ENCODE data around the gene MYLK. TPM values are rescaled to one million over a fixed set of nuclear protein-coding genes. Genes with fewer than 3 reads are reported as not detected.

Gene MYLK
- total and polyA plus RNA-seq, 4 donors, result 17.1 to 158 (median 41.9) TPM

DNA sequence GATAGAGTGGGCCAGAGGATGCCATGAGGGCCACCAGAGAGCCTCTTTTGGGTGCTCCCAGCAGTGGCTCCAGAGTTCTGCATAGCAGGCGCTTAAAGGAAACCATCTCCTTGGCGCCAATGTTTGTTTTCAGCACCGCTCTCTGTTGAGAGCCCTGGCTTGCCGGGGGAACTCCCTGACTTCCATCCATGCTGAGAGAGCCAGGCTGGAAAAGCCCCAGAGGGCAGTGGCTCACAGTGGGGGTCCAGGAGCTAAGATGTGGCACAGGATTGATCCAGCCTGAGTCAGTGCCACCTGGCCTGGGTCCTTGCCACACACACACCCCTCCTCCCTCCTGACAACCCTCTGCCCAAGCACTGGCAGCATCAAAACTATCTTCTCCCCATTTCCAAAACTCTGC lies 248.9 kb downstream of the MYLK start:
- peaks cover 2 to 25% (median 17%) of the 10 kb centered on the region in 4 donors for H3K4me1 ChIP-seq (ENCODE audit: control insufficient read depth in 4 of 4, insufficient read depth in 4 of 4, low read length in 3 of 4)
- no peak overlapping the region for H3K4me3 ChIP-seq (ENCODE audit: low read depth in 1 of 3, low read length in 3 of 3)
- no peaks in the 10 kb centered on the region for H3K9me3 ChIP-seq (ENCODE audit: control insufficient read depth in 4 of 4, low read length in 3 of 4)
- peaks cover 6 to 35% (median 32%) of the 10 kb centered on the region in 4 donors for H3K36me3 ChIP-seq (ENCODE audit: control insufficient read depth in 4 of 4, insufficient read depth in 3 of 4, low read depth in 1 of 4, low read length in 3 of 4)
- no peak overlapping the region for H3K27ac ChIP-seq (ENCODE audit: low read depth in 1 of 2, low read length in 2 of 2)
- H3K27me3 ChIP-seq (ENCODE audit: control insufficient read depth in 4 of 4, insufficient read depth in 4 of 4, low read length in 3 of 4), result no peaks in the 10 kb centered on the region
- H3K9ac ChIP-seq (ENCODE audit: low read depth in 1 of 2, low read length in 2 of 2), result no peak overlapping the region
- no peak for DNase-seq (ENCODE audit: low spot score)
- WGBS, result 85% methylated on average over 4 of the region's 4 CpGs
- TF ChIP-seq RXRA (IDR thresholded peaks at IDR 0.05) (no peak), TAF1 (conservative IDR thresholded peaks at IDR 0.05) (no peak)
- TF ChIP-seq, protein P1, sequence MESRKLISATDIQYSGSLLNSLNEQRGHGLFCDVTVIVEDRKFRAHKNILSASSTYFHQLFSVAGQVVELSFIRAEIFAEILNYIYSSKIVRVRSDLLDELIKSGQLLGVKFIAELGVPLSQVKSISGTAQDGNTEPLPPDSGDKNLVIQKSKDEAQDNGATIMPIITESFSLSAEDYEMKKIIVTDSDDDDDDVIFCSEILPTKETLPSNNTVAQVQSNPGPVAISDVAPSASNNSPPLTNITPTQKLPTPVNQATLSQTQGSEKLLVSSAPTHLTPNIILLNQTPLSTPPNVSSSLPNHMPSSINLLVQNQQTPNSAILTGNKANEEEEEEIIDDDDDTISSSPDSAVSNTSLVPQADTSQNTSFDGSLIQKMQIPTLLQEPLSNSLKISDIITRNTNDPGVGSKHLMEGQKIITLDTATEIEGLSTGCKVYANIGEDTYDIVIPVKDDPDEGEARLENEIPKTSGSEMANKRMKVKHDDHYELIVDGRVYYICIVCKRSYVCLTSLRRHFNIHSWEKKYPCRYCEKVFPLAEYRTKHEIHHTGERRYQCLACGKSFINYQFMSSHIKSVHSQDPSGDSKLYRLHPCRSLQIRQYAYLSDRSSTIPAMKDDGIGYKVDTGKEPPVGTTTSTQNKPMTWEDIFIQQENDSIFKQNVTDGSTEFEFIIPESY (IDR thresholded peaks at IDR 0.05), result no peak

DNA sequence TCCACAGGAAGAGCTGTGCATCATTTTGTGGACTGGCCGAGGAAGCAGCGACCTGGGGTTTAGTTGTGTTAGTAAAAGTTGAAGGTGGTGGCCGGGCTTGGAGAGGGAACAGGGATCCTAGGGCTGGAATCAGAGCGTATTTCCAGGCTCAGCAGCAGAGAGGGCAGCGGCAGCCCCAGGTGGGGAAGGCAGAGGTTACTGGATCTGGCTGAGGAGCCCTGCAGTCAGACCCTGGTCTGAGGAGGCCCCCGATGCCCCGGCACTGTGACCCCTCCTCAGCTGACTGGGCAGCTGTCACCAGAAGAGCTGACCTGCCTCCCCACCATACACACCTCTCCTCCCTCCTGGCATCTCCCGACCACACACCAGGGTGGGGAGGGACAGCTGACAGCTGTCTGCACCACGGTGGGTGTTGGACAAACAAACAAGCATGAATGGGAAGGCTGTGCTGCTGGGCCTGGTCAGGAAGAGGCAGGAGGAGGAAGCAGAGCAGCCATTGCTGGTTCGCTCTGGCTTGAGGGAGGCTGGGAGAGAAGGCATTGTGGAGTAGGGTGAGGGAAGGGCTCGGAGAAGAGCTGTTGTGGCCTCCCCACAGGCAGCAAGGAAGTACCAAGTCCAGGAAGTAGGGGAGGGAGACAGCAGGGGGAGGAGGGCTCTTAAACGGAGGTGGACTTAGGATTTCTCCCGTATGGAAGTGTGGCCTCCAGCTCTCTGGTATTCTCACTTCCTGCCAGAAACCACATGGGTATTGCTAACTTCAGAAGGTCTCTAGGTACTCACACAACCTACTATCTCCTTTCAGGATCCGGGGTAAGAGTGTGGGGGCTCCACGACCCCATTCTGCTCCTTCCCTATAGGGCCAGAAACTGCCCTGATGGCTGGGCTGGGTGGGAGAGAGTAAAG lies 249.7 kb downstream of the MYLK start:
- TF ChIP-seq JUND (IDR thresholded peaks at IDR 0.05) (no peak), HNF4G (IDR thresholded peaks at IDR 0.05) (no peak), TAF1 (conservative IDR thresholded peaks at IDR 0.05) (no peak), RAD21 (IDR thresholded peaks at IDR 0.05) (no peak), FOXA1 (IDR thresholded peaks at IDR 0.05) (no peak), FOXA2 (IDR thresholded peaks at IDR 0.05) (no peak)
- TF ChIP-seq, protein P2, sequence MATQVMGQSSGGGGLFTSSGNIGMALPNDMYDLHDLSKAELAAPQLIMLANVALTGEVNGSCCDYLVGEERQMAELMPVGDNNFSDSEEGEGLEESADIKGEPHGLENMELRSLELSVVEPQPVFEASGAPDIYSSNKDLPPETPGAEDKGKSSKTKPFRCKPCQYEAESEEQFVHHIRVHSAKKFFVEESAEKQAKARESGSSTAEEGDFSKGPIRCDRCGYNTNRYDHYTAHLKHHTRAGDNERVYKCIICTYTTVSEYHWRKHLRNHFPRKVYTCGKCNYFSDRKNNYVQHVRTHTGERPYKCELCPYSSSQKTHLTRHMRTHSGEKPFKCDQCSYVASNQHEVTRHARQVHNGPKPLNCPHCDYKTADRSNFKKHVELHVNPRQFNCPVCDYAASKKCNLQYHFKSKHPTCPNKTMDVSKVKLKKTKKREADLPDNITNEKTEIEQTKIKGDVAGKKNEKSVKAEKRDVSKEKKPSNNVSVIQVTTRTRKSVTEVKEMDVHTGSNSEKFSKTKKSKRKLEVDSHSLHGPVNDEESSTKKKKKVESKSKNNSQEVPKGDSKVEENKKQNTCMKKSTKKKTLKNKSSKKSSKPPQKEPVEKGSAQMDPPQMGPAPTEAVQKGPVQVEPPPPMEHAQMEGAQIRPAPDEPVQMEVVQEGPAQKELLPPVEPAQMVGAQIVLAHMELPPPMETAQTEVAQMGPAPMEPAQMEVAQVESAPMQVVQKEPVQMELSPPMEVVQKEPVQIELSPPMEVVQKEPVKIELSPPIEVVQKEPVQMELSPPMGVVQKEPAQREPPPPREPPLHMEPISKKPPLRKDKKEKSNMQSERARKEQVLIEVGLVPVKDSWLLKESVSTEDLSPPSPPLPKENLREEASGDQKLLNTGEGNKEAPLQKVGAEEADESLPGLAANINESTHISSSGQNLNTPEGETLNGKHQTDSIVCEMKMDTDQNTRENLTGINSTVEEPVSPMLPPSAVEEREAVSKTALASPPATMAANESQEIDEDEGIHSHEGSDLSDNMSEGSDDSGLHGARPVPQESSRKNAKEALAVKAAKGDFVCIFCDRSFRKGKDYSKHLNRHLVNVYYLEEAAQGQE (IDR thresholded peaks at IDR 0.05), result no peak
- TF ChIP-seq, protein P3, sequence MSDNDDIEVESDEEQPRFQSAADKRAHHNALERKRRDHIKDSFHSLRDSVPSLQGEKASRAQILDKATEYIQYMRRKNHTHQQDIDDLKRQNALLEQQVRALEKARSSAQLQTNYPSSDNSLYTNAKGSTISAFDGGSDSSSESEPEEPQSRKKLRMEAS (IDR thresholded peaks at IDR 0.05), result no peak
- Histone ChIP-seq H3K27me3 (ENCODE audit: control insufficient read depth in 4 of 4, insufficient read depth in 4 of 4, low read length in 3 of 4) (no peaks in the 10 kb centered on the region), H3K9me3 (ENCODE audit: control insufficient read depth in 4 of 4, low read length in 3 of 4) (no peaks in the 10 kb centered on the region), H3K27ac (ENCODE audit: low read depth in 1 of 2, low read length in 2 of 2) (peak overlapping the region in 1 of 2 donors; percentile 8), H3K36me3 (ENCODE audit: control insufficient read depth in 4 of 4, insufficient read depth in 3 of 4, low read depth in 1 of 4, low read length in 3 of 4) (peaks cover 6 to 30% (median 27%) of the 10 kb centered on the region in 4 donors), H3K4me1 (ENCODE audit: control insufficient read depth in 4 of 4, insufficient read depth in 4 of 4, low read length in 3 of 4) (peaks cover 2 to 29% (median 21%) of the 10 kb centered on the region in 4 donors), H3K4me3 (ENCODE audit: low read depth in 1 of 3, low read length in 3 of 3) (no peak overlapping the region), H3K9ac (ENCODE audit: low read depth in 1 of 2, low read length in 2 of 2) (no peak overlapping the region)
- DNase-seq (ENCODE audit: low spot score), result no peak
- 83% methylated on average over 15 of the region's 15 CpGs for WGBS

DNA sequence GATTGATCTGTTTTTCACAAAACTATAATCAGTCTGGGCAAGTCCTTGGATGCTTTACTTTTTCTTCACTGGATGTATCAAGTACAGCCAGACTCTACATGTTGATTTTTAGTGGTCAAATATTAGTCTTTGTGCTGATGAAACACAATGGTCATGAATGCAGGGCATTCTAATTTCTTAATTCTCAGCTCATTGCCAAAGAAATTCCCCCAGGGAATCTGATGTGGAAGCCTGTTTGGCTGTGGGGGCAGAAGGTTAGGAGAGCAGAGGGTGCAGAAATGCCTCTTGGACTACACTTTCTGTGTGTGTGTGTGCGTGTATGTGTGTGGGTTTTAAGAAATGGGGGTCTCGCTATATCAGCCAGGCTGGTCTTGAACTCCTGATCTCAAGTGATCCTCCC lies 250.6 kb downstream of the MYLK start:
- whole genome bisulfite sequencing, result 65% methylated on average over 2 of the region's 2 CpGs
- peak overlapping the region in 1 of 2 donors; percentile 8 for H3K27ac ChIP-seq (ENCODE audit: low read depth in 1 of 2, low read length in 2 of 2)
- H3K9me3 ChIP-seq (ENCODE audit: control insufficient read depth in 4 of 4, low read length in 3 of 4), result no peaks in the 10 kb centered on the region
- no peak overlapping the region for H3K9ac ChIP-seq (ENCODE audit: low read depth in 1 of 2, low read length in 2 of 2)
- peaks cover 6 to 33% (median 23%) of the 10 kb centered on the region in 4 donors for H3K36me3 ChIP-seq (ENCODE audit: control insufficient read depth in 4 of 4, insufficient read depth in 3 of 4, low read depth in 1 of 4, low read length in 3 of 4)
- TF ChIP-seq, protein P4, sequence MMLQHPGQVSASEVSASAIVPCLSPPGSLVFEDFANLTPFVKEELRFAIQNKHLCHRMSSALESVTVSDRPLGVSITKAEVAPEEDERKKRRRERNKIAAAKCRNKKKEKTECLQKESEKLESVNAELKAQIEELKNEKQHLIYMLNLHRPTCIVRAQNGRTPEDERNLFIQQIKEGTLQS (IDR thresholded peaks at IDR 0.05), result peak; percentile 42
- TF ChIP-seq, protein P3 (IDR thresholded peaks at IDR 0.05), result no peak
- peak; percentile 53 for TF ChIP-seq SP1 (IDR thresholded peaks at IDR 0.05)
- peak; percentile 16 to 29 for TF ChIP-seq RAD21 (IDR thresholded peaks at IDR 0.05)
- peak; percentile 69 to 70 for TF ChIP-seq HNF4A (conservative IDR thresholded peaks at IDR 0.05)
- TF ChIP-seq, protein P1 (IDR thresholded peaks at IDR 0.05), result no peak
- TF ChIP-seq JUND (IDR thresholded peaks at IDR 0.05), result no peak
- TF ChIP-seq GABPA (IDR thresholded peaks at IDR 0.05 in 1 of 2, conservative IDR thresholded peaks at IDR 0.05 in 1 of 2), result no peak
- no peak for TF ChIP-seq HNF4G (IDR thresholded peaks at IDR 0.05)
- TF ChIP-seq YY1 (IDR thresholded peaks at IDR 0.05), result no peak
- peak; percentile 68 to 76 for TF ChIP-seq RXRA (IDR thresholded peaks at IDR 0.05)
- peak; percentile 56 for TF ChIP-seq NR2F2 (IDR thresholded peaks at IDR 0.05)
- TF ChIP-seq FOXA2 (IDR thresholded peaks at IDR 0.05), result peak; percentile 47
- TF ChIP-seq EGR1 (IDR thresholded peaks at IDR 0.05; ENCODE audit: low read depth in 2 of 2), result no peak
- no peak overlapping the region for H3K4me3 ChIP-seq (ENCODE audit: low read depth in 1 of 3, low read length in 3 of 3)
- no peak for DNase-seq (ENCODE audit: low spot score)
- H3K27me3 ChIP-seq (ENCODE audit: control insufficient read depth in 4 of 4, insufficient read depth in 4 of 4, low read length in 3 of 4), result no peaks in the 10 kb centered on the region
- H3K4me1 ChIP-seq (ENCODE audit: control insufficient read depth in 4 of 4, insufficient read depth in 4 of 4, low read length in 3 of 4), result peaks cover 2 to 36% (median 24%) of the 10 kb centered on the region in 4 donors

Measured in liver (tissue), 9 donors.